ENCODE measurements around the gene KRTAP4-2.

DNA sequence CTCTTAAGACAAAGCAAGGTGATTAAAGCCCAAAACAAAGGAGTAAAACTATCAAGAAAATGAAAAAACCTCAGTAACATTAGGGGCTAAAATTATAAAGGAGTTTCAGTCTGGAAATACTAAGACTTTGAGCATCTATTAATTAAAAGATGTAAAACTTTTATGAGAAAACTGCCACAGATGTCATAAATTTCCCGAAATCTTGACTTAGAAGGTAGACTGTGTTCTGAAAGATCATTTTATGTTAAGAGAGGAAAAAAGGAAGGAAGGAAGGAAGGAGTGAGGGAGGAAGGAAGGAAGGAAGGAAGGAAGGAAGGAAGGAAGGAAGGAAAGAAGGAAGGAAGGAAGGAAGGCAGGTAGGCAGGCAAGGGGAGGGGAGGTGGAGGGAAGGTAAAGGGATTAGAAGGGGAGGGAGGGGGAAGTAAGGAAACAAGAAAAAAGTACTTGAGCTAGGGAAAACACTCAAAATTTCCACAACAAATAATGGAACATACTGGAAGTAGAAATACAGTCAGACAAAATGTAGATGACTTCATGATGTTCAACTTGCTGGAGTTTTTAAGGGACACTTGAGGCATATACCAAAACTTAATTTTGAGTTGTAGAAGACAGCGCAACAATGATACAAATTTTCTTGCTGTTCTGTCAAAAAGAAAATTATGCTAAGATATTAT lies 30.4 kb downstream of the KRTAP4-2 start:
- TF ChIP-seq CTCF (IDR thresholded peaks at IDR 0.05 in 2 of 3, conservative IDR thresholded peaks at IDR 0.05 in 1 of 3; ENCODE audit: borderline replicate concordance in 1 of 3, insufficient read depth in 1 of 3, low read depth in 2 of 3, low read length in 2 of 3) (no peak), POLR2A (IDR thresholded peaks at IDR 0.05; ENCODE audit: borderline replicate concordance, extremely low read depth, insufficient read depth, insufficient read length) (no peak), RAD21 (IDR thresholded peaks at IDR 0.05; ENCODE audit: low read depth) (no peak)
